Activated T-helper 17 cell treated with anti-CD3 and anti-CD28 coated beads, Interleukin-2, amount 50 U/mL, for 72 hours (primary cell): ENCODE data around the gene SEC22C. TPM values are rescaled to one million over a fixed set of nuclear protein-coding genes. Genes with fewer than 3 reads are reported as not detected.

Experiments used
- ATAC-seq: fragments of 150-1000 bp; cut with Tn5 transposase; replicated peaks from 2 replicates; pipeline ENCODE4 v1.10.0; 2021; ENCODE audit warnings: mild to moderate bottlenecking, moderate library complexity
- H3K27ac Mint-ChIP-seq: one replicate; pipeline ENCODE4 v1.8.0; 2022; ENCODE audit warnings: mixed read lengths
- H3K27me3 Mint-ChIP-seq: one replicate; pipeline ENCODE4 v1.8.0; 2022; ENCODE audit warnings: mixed read lengths
- H3K36me3 Mint-ChIP-seq: one replicate; pipeline ENCODE4 v1.8.0; 2022; ENCODE audit warnings: low read depth, mild to moderate bottlenecking, mixed read lengths
- H3K4me1 Mint-ChIP-seq: one replicate; pipeline ENCODE4 v1.8.0; 2022; ENCODE audit warnings: mixed read lengths
- H3K4me3 Mint-ChIP-seq: one replicate; pipeline ENCODE4 v1.8.0; 2022; ENCODE audit warnings: mild to moderate bottlenecking, mixed read lengths
- H3K9me3 Mint-ChIP-seq: one replicate; pipeline ENCODE4 v1.8.0; 2022; ENCODE audit warnings: mixed read lengths
- total RNA-seq, 2 donors: library from RNA; stranded (reverse); gene quantifications; one replicate each; pipeline ENCODE4 v1.2.3, GENCODE V29; 2022

Gene SEC22C
- total RNA-seq, 2 donors from 2014 or later: 32.3 to 46.9 TPM

DNA sequence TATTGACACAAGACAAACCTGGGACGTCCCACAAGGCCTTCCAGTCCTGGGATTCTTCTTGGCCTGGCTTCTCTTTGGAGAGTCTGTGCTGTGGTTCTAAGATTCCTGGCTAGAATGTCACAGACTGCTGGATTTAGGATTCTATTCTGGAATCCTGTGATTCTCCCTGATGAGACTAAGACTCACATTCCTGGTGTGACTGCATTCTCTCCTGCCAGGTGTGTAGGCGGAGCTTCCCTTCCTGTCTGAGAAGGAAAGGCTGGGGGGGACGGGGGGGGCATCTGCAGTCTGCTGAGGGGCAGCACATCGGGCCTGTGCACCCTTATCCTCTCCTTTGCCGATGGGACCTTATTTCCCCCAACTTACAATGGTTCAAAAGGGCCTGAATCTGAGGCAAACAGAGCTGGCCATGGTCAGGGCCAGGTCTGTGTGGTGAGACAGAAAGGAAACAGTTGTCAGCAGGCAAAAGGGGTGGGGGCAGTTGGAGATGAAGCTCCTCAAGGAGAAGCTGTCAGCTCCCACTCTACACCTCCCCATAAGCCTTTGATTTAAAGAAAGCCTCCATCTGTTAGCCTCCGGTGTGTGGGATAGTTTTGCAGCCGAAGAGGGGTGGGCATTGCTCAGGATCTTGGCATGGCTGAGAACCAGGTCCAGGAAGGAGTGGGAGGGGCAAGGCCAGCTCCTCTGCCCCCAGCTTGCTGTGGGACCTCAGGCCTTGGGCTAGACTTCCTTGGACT lies 48.4 kb downstream of the SEC22C start:
- H3K27me3 Mint-ChIP-seq: no peaks in the 10 kb centered on the region
- peak overlapping the region; percentile 79 for H3K27ac Mint-ChIP-seq
- H3K9me3 Mint-ChIP-seq: no peaks in the 10 kb centered on the region
- ATAC-seq: no peak
- no peaks in the 10 kb centered on the region for H3K36me3 Mint-ChIP-seq
- H3K4me1 Mint-ChIP-seq: peaks cover 44% of the 10 kb centered on the region
- peak overlapping the region; percentile 20 for H3K4me3 Mint-ChIP-seq

DNA sequence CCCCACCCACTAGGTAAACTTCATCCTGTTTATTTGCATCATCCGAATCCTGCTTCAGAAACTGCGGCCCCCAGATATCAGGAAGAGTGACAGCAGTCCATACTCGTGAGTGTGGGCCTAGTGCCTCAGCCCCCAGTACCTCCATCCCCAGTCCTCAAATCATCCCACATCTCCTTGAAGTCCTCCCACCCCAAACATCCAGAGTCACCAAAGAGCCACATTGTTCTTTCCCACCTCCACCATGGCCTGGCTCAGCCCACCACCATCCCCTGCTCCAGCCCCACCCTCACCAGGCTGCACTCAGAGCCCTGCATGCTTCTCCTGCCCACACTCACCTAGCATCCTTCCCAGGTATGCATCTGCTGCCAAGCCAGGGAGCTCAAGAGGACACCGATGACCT lies 49.5 kb downstream of the SEC22C start:
- H3K27me3 Mint-ChIP-seq: no peaks in the 10 kb centered on the region
- peak overlapping the region; percentile 20 for H3K4me3 Mint-ChIP-seq
- no peaks in the 10 kb centered on the region for H3K9me3 Mint-ChIP-seq
- ATAC-seq: no peak
- peaks cover 46% of the 10 kb centered on the region for H3K4me1 Mint-ChIP-seq
- H3K27ac Mint-ChIP-seq: peak overlapping the region; percentile 79
- no peaks in the 10 kb centered on the region for H3K36me3 Mint-ChIP-seq

DNA sequence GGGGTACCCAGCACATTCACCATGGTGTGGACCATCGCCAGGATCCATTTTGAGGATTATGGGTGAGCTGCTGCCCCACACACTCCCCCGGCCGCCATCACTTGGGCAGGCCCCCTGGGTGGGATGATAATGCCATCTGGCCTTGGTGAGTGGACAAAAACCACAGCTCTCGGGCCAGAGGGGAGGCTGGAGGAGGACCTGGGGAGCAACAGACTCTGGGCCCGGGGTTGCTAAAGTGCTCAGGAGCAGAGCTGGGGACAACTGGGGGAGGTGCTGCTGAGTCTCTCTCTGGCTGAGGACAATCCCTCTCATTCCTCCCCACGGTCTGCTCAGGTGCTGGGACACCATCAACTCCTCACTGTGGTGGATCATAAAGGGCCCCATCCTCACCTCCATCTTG lies 50.3 kb downstream of the SEC22C start:
- ATAC-seq: no peak
- Mint-ChIP-seq H3K4me3 (no peak overlapping the region), H3K9me3 (no peaks in the 10 kb centered on the region), H3K27ac (peak overlapping the region; percentile 79), H3K36me3 (no peaks in the 10 kb centered on the region), H3K4me1 (peaks cover 54% of the 10 kb centered on the region), H3K27me3 (no peaks in the 10 kb centered on the region)

GRCh38 chr3:42530073-42530472 lies 51.7 kb downstream of the SEC22C start:
- H3K4me1 Mint-ChIP-seq: peaks cover 54% of the 10 kb centered on the region
- ATAC-seq: no peak
- H3K27me3 Mint-ChIP-seq: no peaks in the 10 kb centered on the region
- H3K27ac Mint-ChIP-seq: peak overlapping the region; percentile 35
- H3K9me3 Mint-ChIP-seq: no peaks in the 10 kb centered on the region
- H3K4me3 Mint-ChIP-seq: peak overlapping the region; percentile 69
- no peaks in the 10 kb centered on the region for H3K36me3 Mint-ChIP-seq

- H3K27ac Mint-ChIP-seq: peak overlapping the region; percentile 35
- no peak for ATAC-seq
- H3K9me3 Mint-ChIP-seq: no peaks in the 10 kb centered on the region
- H3K4me1 Mint-ChIP-seq: peaks cover 54% of the 10 kb centered on the region
- no peaks in the 10 kb centered on the region for H3K27me3 Mint-ChIP-seq
- H3K4me3 Mint-ChIP-seq: peak overlapping the region; percentile 69
- no peaks in the 10 kb centered on the region for H3K36me3 Mint-ChIP-seq
Measured at GRCh38 chr3:42529468-42529867, 52.3 kb downstream of the SEC22C start.

DNA sequence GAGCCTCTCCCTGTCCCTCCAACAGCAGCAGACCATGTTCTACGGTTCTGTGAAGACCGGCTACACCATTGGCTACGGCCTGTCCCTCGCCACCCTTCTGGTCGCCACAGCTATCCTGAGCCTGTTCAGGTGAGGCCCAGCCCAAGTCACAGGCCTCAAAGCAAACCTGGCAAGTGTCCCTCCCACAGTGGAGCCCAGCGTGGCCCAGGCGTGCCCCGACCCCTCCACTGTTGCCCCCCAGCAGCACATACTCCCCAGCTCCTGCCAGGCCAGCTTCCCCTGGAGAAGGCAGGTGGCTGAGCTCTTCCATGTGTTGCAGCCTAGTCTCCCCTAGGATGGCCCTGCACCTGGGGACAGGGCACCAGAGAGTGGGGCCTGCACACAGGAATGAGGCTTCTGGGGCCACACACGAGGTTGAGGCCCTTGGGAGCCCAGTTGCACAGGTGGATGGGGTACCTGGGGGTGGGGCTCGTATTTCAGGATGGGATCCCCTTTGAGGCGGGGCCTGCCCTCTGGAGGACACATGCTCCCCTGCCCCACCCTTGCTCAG lies 54.3 kb downstream of the SEC22C start:
- Mint-ChIP-seq H3K4me3 (peak overlapping the region; percentile 69), H3K36me3 (no peaks in the 10 kb centered on the region), H3K27me3 (no peaks in the 10 kb centered on the region), H3K9me3 (no peaks in the 10 kb centered on the region), H3K27ac (peak overlapping the region; percentile 94), H3K4me1 (peaks cover 41% of the 10 kb centered on the region)
- no peak for ATAC-seq

DNA sequence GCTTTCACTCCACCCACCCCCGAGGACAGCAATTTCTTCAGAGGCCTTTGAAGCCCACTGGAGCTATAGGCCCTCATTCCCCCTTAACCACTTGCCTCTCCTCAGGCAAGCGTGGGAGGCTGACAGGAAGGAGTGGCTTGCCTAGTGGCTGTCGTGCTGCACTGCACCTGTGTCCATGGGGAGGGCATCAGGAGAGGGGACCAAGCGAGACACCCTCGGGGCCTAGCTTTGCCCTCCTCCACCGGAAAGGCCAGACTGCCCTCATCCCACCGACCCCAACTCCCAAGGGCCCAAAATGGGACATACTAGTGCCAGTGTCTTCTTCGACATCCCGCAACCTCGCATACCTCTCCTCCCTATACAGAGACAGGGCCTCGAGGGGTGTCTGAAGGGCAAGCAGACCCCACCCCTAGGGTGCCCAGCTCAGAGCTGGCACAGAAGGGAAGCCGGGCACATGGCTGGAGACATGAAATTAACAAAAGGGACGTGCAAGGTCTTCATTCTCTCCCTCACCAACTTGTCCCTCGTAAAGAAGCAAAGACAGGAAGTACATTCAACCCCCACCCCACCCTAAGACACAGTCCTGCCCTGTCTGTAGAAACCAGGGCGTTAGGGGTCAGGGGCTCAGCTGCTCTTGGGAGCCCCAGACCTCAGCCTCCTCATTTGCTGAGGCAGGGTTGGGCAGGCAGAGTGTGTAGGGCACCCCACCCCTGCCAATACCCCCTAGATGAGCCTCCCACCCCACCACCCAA lies 55.0 kb downstream of the SEC22C start:
- H3K36me3 Mint-ChIP-seq: no peaks in the 10 kb centered on the region
- H3K27ac Mint-ChIP-seq: peak overlapping the region; percentile 94
- peak; percentile 88 for ATAC-seq
- H3K4me3 Mint-ChIP-seq: peak overlapping the region; percentile 69
- peaks cover 36% of the 10 kb centered on the region for H3K4me1 Mint-ChIP-seq
- no peaks in the 10 kb centered on the region for H3K9me3 Mint-ChIP-seq
- no peaks in the 10 kb centered on the region for H3K27me3 Mint-ChIP-seq

DNA sequence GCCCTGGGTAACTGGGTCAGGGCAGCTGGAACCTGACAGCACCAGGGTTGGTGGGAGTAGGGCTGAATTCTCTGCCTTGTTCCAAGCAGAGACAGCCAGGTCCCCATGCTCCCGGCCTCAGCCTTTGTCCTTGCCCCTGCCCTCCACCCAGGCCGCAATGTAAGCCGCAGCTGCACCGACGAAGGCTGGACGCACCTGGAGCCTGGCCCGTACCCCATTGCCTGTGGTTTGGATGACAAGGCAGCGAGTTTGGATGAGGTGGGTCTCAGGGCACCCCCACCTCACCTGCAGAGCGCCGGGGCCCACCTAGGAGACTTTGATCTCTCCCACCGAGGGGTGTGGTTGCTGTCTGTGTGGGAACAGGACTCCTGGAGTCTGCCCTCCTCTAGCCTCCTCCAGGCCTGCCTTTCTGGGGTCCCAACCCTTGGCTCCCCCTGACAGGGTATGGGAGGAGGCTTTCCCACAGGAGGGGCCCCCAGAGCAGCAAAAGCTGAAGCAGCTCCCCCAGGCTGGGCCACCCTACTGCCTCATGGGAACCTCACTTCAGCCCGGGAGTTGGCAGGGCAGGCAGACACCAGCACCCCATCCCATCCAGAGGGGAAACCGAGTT lies 55.9 kb downstream of the SEC22C start:
- ATAC-seq: no peak
- H3K36me3 Mint-ChIP-seq: peaks cover 6% of the 10 kb centered on the region
- H3K9me3 Mint-ChIP-seq: no peaks in the 10 kb centered on the region
- peak overlapping the region; percentile 69 for H3K4me3 Mint-ChIP-seq
- H3K4me1 Mint-ChIP-seq: peaks cover 35% of the 10 kb centered on the region
- peak overlapping the region; percentile 94 for H3K27ac Mint-ChIP-seq
- H3K27me3 Mint-ChIP-seq: no peaks in the 10 kb centered on the region

GRCh38 chr3:42525212-42525611 lies 56.6 kb downstream of the SEC22C start:
- peaks cover 34% of the 10 kb centered on the region for H3K4me1 Mint-ChIP-seq
- ATAC-seq: no peak
- peak overlapping the region; percentile 82 for H3K27ac Mint-ChIP-seq
- H3K4me3 Mint-ChIP-seq: no peak overlapping the region
- H3K27me3 Mint-ChIP-seq: no peaks in the 10 kb centered on the region
- H3K9me3 Mint-ChIP-seq: no peaks in the 10 kb centered on the region
- H3K36me3 Mint-ChIP-seq: peaks cover 6% of the 10 kb centered on the region

GRCh38 chr3:42524751-42525150 lies 57.0 kb downstream of the SEC22C start:
- H3K36me3 Mint-ChIP-seq: peaks cover 6% of the 10 kb centered on the region
- H3K4me3 Mint-ChIP-seq: no peak overlapping the region
- H3K4me1 Mint-ChIP-seq: peaks cover 34% of the 10 kb centered on the region
- no peaks in the 10 kb centered on the region for H3K9me3 Mint-ChIP-seq
- peak; percentile 63 for ATAC-seq
- no peaks in the 10 kb centered on the region for H3K27me3 Mint-ChIP-seq
- H3K27ac Mint-ChIP-seq: peak overlapping the region; percentile 82

DNA sequence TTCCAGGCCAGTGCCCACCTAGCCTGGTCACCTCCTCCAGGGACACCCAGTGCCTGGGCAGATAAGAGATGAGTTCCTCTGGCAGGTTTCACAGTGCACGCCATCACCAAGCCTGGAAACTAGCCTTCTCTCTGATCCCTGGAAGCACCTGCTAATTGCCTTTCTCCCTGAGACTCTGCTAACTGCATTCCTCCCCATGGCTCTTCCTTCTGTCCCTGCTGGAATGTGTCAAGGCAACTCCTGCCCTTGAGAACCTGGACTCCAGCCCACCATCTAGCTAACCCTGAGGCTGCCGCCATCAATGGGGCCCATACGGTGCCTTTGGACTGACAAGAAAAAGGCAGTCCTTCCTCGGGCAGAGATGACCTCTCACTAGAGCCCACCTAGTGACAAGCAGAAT lies 60.9 kb downstream of the SEC22C start:
- Mint-ChIP-seq H3K4me1 (peaks cover 19% of the 10 kb centered on the region), H3K27ac (peak overlapping the region; percentile 86), H3K27me3 (no peaks in the 10 kb centered on the region), H3K9me3 (no peaks in the 10 kb centered on the region), H3K4me3 (no peak overlapping the region), H3K36me3 (peaks cover 6% of the 10 kb centered on the region)
- no peak for ATAC-seq

GRCh38 chr3:42520336-42520735 lies 61.4 kb downstream of the SEC22C start:
- no peak for ATAC-seq
- H3K27ac Mint-ChIP-seq: peak overlapping the region; percentile 86
- H3K4me3 Mint-ChIP-seq: peak overlapping the region; percentile 69

DNA sequence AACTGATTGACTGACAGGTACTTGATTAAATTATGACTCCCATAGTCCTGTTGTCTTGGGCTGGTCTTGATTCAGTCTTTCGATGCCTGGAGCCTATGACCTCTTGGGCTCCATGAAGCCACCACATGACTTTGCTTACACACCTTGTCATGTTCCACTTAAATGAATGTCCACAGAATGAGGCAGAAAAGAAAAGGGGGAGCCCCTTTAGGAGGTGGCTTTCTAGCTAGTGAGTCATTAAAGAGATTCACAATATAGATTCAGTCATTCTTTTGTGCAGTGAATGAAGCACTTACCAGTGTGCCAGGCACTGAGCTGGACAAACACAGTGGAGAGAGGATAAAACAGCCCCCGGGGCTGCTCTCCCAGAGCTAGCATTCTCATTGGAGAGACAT lies 62.2 kb downstream of the SEC22C start:
- Mint-ChIP-seq H3K9me3 (no peaks in the 10 kb centered on the region), H3K27ac (peak overlapping the region; percentile 86), H3K4me1 (peaks cover 23% of the 10 kb centered on the region), H3K36me3 (peaks cover 6% of the 10 kb centered on the region), H3K27me3 (no peaks in the 10 kb centered on the region), H3K4me3 (peak overlapping the region; percentile 69)
- peak; percentile 98 for ATAC-seq

More at GRCh38 chr3:42520336-42520735, 61.4 kb downstream of the SEC22C start:
- Mint-ChIP-seq H3K9me3 (no peaks in the 10 kb centered on the region), H3K4me1 (peaks cover 23% of the 10 kb centered on the region), H3K27me3 (no peaks in the 10 kb centered on the region), H3K36me3 (peaks cover 6% of the 10 kb centered on the region)

- no peaks in the 10 kb centered on the region for H3K27me3 Mint-ChIP-seq
- peaks cover 23% of the 10 kb centered on the region for H3K4me1 Mint-ChIP-seq
- ATAC-seq: no peak
- no peaks in the 10 kb centered on the region for H3K9me3 Mint-ChIP-seq
- H3K27ac Mint-ChIP-seq: peak overlapping the region; percentile 86
- peaks cover 6% of the 10 kb centered on the region for H3K36me3 Mint-ChIP-seq
- peak overlapping the region; percentile 69 for H3K4me3 Mint-ChIP-seq
Measured at GRCh38 chr3:42518800-42519567, 62.8 kb downstream of the SEC22C start.
